Karpas-422 (cell line): Measurements from ENCODE around the gene GALNS. TPM values are rescaled to one million over a fixed set of nuclear protein-coding genes. Genes with fewer than 3 reads are reported as not detected.
A peak's percentile ranks its signal among the peaks of the same experiment; 100 is the strongest.

Experiments used
- DNase-seq: peaks from one replicate; pipeline ENCODE4 v3.0.0-alpha.2; 2015
- H2AFZ ChIP-seq: fragments of 200-600 bp; sonication (generic); 2 replicates; pipeline ENCODE4 v1.6.1; 2014; ENCODE audit warnings: antibody characterized with exemption, low read length, mixed read lengths
- H3K27ac ChIP-seq: fragments of 200-600 bp; sonication (generic); 2 replicates; pipeline ENCODE4 v1.5.1; 2014; ENCODE audit warnings: mild to moderate bottlenecking, low read length, moderate library complexity
- H3K27me3 ChIP-seq: fragments of 200-600 bp; sonication (generic); 2 replicates; pipeline ENCODE4 v1.6.1; 2014; ENCODE audit warnings: low read length, mixed read lengths
- H3K36me3 ChIP-seq: fragments of 200-600 bp; sonication (generic); 2 replicates; pipeline ENCODE4 v1.6.1; 2014; ENCODE audit warnings: low read length, mixed read lengths; ENCODE audit not compliant: insufficient read depth
- H3K4me1 ChIP-seq: fragments of 200-600 bp; sonication (generic); 2 replicates; pipeline ENCODE4 v1.6.1; 2014; ENCODE audit warnings: mild to moderate bottlenecking, low read length, mixed read lengths
- H3K4me2 ChIP-seq: fragments of 200-600 bp; sonication (generic); 2 replicates; pipeline ENCODE4 v1.6.1; 2014; ENCODE audit warnings: low read length, low read depth, mild to moderate bottlenecking; ENCODE audit not compliant: poor library complexity, severe bottlenecking
- H3K4me3 ChIP-seq: fragments of 200-600 bp; sonication (generic); 2 replicates; pipeline ENCODE4 v1.5.1; 2014; ENCODE audit warnings: mild to moderate bottlenecking, antibody characterized with exemption, low read length, mixed read lengths
- H3K79me2 ChIP-seq: fragments of 200-600 bp; sonication (generic); 2 replicates; pipeline ENCODE4 v1.6.1; 2014; ENCODE audit warnings: mild to moderate bottlenecking, low read length, mixed read lengths
- H3K9ac ChIP-seq: fragments of 200-600 bp; sonication (generic); 2 replicates; pipeline ENCODE4 v1.6.0; 2014; ENCODE audit warnings: low read length
- H3K9me2 ChIP-seq: fragments of 200-600 bp; sonication (generic), shearing (Covaris generic); replicated peaks from 2 replicates; pipeline ENCODE4 v1.6.0; 2014; ENCODE audit warnings: mild to moderate bottlenecking, low read length, moderate library complexity; ENCODE audit not compliant: insufficient read depth
- H3K9me3 ChIP-seq: fragments of 300-700, 200-600 bp; sonication (generic); 2 replicates; pipeline ENCODE4 v1.6.1; 2014; ENCODE audit warnings: low read length, mixed read lengths
- H4K20me1 ChIP-seq: fragments of 200-600 bp; sonication (generic); 2 replicates; pipeline ENCODE4 v1.6.1; 2014; ENCODE audit warnings: mild to moderate bottlenecking, antibody characterized with exemption, low read length, low read depth; ENCODE audit not compliant: insufficient read depth
- total RNA-seq: library from RNA; depleted of rRNA; stranded (reverse); fragments of >200 nt; shearing (Covaris generic); gene quantifications from 2 replicates; pipeline ENCODE4 v1.2.3, GENCODE V29; 2014; ENCODE audit warnings: low replicate concordance

GALNS gene
- total RNA-seq, 1 experiment from 2014 or later = 26.8 TPM

DNA sequence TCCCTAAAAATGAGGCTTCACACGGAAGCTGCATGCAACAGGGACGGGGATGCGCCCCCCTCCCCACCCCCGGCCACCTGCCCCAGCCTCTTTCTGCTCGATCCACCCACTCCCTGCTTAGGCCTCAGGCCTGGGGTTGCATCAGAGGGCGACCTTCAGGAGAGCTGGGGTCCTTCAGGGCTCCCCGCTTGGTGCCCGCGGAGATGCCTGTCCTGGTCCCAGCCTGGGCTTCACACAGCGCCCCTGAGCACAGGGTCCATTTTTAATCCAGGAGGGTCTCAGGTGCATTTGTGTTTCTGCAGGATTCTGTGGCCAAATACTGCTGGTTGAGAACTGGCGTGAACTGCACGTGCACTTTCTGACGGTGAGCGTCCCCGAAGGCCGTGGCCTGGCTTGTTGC lies 37.6 kb downstream of the GALNS start:
- no peak overlapping the region for H3K4me2 ChIP-seq
- DNase-seq = no peak
- no peaks in the 10 kb centered on the region for H3K79me2 ChIP-seq
- no peak overlapping the region for H3K9ac ChIP-seq
- no peaks in the 10 kb centered on the region for H4K20me1 ChIP-seq
- H3K4me3 ChIP-seq = no peak overlapping the region
- H2AFZ ChIP-seq = no peak overlapping the region
- H3K27ac ChIP-seq = no peak overlapping the region
- no peaks in the 10 kb centered on the region for H3K9me3 ChIP-seq
- H3K9me2 ChIP-seq = no peaks in the 10 kb centered on the region
- no peaks in the 10 kb centered on the region for H3K36me3 ChIP-seq
- H3K27me3 ChIP-seq = no peaks in the 10 kb centered on the region
- H3K4me1 ChIP-seq = no peaks in the 10 kb centered on the region

DNA sequence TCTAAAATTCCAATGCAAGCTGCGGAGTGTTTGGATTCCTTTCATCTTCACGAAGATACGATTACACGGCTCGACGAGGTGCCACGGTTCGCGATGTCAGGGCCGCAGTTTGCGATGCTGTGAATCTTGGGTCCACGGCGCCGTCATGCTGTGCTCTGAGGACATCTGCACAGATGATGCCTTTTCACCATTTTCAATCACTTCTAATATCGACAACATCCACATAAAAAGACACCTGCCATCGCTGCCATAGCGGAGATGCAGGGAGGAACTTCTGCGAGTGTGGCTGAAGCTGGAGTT lies 38.2 kb downstream of the GALNS start:
- Histone ChIP-seq H4K20me1 (0 out of 2 replicates have a peak, but pooled peaks cover 6% of the 10 kb centered on the region), H3K27ac (no peak overlapping the region), H3K9me3 (no peaks in the 10 kb centered on the region), H3K4me1 (no peaks in the 10 kb centered on the region), H3K9me2 (no peaks in the 10 kb centered on the region), H3K36me3 (no peaks in the 10 kb centered on the region), H3K79me2 (no peaks in the 10 kb centered on the region), H2AFZ (no peak overlapping the region), H3K9ac (no peak overlapping the region), H3K4me3 (no peak overlapping the region), H3K4me2 (no peak overlapping the region), H3K27me3 (no peaks in the 10 kb centered on the region)
- DNase-seq = no peak

DNA sequence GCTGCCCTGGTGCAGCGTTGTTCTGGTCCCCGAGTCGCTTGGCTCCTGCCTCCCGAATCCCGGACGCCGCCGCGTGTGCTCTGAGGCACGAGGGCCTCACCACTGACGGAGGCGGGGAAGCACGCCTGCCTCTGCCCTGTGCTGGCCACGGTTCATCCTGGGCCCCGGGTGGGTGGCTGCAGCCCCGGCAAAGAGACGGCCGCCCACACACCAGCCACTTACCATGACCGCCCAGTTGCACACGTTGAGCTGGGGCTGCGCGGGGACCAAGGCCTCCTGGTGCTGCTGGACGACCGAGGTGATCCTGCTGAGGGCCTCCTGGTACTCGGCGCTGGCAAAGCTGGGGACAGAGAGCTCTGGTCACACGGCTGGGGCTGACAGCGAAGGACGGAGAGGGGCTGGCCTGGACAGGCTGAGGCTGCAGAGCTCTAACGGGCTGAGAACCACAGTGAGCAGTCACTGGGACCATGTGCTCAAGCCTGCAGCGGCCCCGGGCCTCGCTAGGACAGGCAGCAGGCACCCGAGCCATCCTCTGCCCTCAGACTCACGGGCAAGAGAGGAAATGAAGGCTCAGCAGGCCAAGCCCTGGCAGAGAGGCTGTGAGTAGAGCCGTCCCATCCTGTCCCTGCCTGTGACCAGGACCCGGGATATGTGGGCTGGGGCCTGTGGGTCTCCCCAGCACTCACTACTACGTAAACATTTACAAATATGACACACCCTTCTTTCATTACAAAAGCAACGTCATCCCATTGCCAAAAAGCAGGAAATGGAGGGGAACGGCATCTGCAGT lies 38.8 kb downstream of the GALNS start:
- Histone ChIP-seq H3K79me2 (no peaks in the 10 kb centered on the region), H3K9me3 (no peaks in the 10 kb centered on the region), H3K4me3 (no peak overlapping the region), H3K9ac (no peak overlapping the region), H3K4me1 (no peaks in the 10 kb centered on the region), H4K20me1 (0 out of 2 replicates have a peak, but pooled peaks cover 6% of the 10 kb centered on the region), H3K9me2 (no peaks in the 10 kb centered on the region), H3K27ac (no peak overlapping the region), H3K27me3 (no peaks in the 10 kb centered on the region), H2AFZ (no peak overlapping the region), H3K4me2 (no peak overlapping the region), H3K36me3 (no peaks in the 10 kb centered on the region)
- DNase-seq = no peak

GRCh38 chr16:88816736-88817535 lies 39.8 kb downstream of the GALNS start:
- H3K4me3 ChIP-seq = no peak overlapping the region
- no peaks in the 10 kb centered on the region for H3K9me2 ChIP-seq
- no peak overlapping the region for H2AFZ ChIP-seq
- no peak for DNase-seq
- H3K4me2 ChIP-seq = no peak overlapping the region
- no peaks in the 10 kb centered on the region for H3K79me2 ChIP-seq
- no peaks in the 10 kb centered on the region for H3K36me3 ChIP-seq
- H3K9me3 ChIP-seq = peaks cover 3% of the 10 kb centered on the region
- 0 out of 2 replicates have a peak, but pooled peaks cover 11% of the 10 kb centered on the region for H4K20me1 ChIP-seq
- H3K9ac ChIP-seq = no peak overlapping the region
- no peaks in the 10 kb centered on the region for H3K27me3 ChIP-seq
- peaks cover 2% of the 10 kb centered on the region for H3K4me1 ChIP-seq
- no peak overlapping the region for H3K27ac ChIP-seq

- Histone ChIP-seq H3K36me3 (no peaks in the 10 kb centered on the region), H3K9me3 (peaks cover 3% of the 10 kb centered on the region), H3K27ac (no peak overlapping the region), H3K4me1 (peaks cover 6% of the 10 kb centered on the region), H3K79me2 (peaks cover under 1% of the 10 kb centered on the region; the same call in 1 of the 2 replicates), H3K4me2 (no peak overlapping the region), H3K27me3 (no peaks in the 10 kb centered on the region), H3K4me3 (no peak overlapping the region), H4K20me1 (0 out of 2 replicates have a peak, but pooled peaks cover 11% of the 10 kb centered on the region), H2AFZ (no peak overlapping the region), H3K9ac (no peak overlapping the region), H3K9me2 (no peaks in the 10 kb centered on the region)
- peak; percentile 88 for DNase-seq
Measured at GRCh38 chr16:88815901-88816589, 40.7 kb downstream of the GALNS start.

- Histone ChIP-seq H3K4me3 (no peak overlapping the region), H3K36me3 (peaks cover 2% of the 10 kb centered on the region; the same call in 1 of the 2 replicates), H3K79me2 (peaks cover 9% of the 10 kb centered on the region), H2AFZ (no peak overlapping the region), H3K9me2 (no peaks in the 10 kb centered on the region), H3K27me3 (no peaks in the 10 kb centered on the region), H3K27ac (no peak overlapping the region), H3K9me3 (peaks cover 3% of the 10 kb centered on the region), H4K20me1 (peaks cover 19% of the 10 kb centered on the region; the same call in 1 of the 2 replicates), H3K4me2 (no peak overlapping the region), H3K4me1 (peaks cover 14% of the 10 kb centered on the region), H3K9ac (no peak overlapping the region)
- DNase-seq = peak; percentile 36
Measured at GRCh38 chr16:88815227-88815626, 41.5 kb downstream of the GALNS start.

DNA sequence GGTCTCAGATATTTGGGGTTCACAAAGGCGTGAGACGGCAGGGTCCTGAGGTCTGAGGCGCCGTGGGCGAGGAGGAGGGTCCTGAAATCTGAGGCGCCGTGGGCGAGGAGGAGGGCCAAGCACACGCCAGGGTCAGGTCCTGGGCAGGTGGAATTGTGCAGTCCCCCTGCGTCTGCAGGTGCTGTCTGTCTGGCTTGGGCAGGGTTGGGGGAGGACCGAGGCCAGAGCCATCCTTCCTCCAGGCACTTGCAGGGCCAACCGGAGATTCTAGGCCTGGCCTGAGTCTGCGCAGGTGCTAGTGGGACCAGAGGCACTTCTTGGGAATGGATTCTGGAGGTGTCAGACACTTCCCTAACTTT lies 42.6 kb downstream of the GALNS start:
- no peak overlapping the region for H3K4me2 ChIP-seq
- H3K9me3 ChIP-seq = peaks cover 3% of the 10 kb centered on the region
- DNase-seq = peak; percentile 41
- peaks cover 27% of the 10 kb centered on the region; the same call in 1 of the 2 replicates for H4K20me1 ChIP-seq
- no peak overlapping the region for H3K9ac ChIP-seq
- peaks cover 25% of the 10 kb centered on the region for H3K4me1 ChIP-seq
- H3K4me3 ChIP-seq = no peak overlapping the region
- H3K27me3 ChIP-seq = no peaks in the 10 kb centered on the region
- peaks cover 17% of the 10 kb centered on the region for H3K79me2 ChIP-seq
- H3K36me3 ChIP-seq = peaks cover 12% of the 10 kb centered on the region; the same call in 1 of the 2 replicates
- no peak overlapping the region for H3K27ac ChIP-seq
- H2AFZ ChIP-seq = no peak overlapping the region
- H3K9me2 ChIP-seq = no peaks in the 10 kb centered on the region
